CD4-positive, alpha-beta T cell treated with Interleukin-21 for 1 hour (primary cell): ENCODE data around the gene DAAM2.

Experiments
- DNase-seq: peaks from one replicate; pipeline ENCODE4 v3.0.0-alpha.2; 2020

DAAM2 gene

DNA sequence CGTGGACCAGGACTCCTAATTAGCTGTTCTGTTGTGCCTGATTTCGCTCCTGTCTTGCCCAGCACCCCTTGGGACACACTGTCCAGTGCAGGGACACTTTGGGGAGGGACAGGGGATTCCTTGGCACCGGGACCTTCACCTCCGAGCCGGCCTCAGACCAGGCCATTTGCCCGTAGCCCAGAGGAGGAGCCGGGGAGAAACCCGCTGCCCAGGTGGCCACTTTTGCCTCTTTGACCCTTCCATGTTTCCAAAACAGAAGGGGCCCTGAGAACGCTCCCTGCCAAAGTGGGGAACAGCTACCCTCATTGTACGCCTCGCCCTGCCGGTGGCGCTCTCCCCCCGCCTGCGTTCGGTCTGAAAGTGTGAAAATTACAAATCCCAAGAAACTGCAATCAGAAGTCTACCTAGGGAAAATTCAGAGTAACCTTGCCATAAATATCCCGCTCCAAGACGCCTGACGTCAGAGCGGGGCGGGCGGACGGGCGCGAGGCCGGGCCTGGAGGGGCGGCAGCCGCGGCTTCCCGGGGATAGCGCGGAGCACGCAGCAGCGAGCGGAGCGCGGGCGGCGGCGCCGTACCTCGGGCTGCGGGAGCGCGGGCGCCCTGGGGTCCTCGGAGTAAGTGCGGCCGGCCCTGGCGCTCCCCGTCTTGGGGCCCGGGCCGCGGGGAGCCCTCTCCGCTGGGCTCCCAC, at the start of gene DAAM2:
Gene DAAM2 (plus strand): TSS at position 527 of the 690 bp plus-strand sequence. CDS start 63,927 bp downstream, outside the sequence.
- no peak for DNase-seq

DNA sequence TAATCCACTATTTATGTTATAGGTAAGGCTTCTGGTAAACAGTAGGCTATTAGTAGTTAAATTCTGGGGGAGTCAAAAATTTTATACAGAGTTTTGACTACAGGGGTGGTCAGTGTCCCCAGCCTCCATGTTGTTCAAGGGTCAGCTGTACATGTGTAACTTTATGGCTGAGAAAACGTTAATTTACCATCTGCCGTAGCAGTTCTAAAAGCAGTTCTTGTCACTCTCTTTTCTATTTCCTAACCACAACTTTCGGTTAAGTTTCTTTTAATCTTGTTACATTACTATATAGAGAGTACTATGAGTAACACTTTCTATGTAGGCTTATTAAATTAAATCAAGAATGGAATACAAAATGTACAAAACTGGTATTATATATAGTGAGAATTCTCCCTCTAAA, 45.4 kb upstream of the DAAM2 start:
- DNase-seq = no peak

- DNase-seq = no peak
These were observed 39.1 kb upstream of the DAAM2 start for GRCh38 chr6:39752835-39753724.

GRCh38 chr6:39753725-39754045, 38.5 kb upstream of the DAAM2 start:
- DNase-seq = no peak

DNA sequence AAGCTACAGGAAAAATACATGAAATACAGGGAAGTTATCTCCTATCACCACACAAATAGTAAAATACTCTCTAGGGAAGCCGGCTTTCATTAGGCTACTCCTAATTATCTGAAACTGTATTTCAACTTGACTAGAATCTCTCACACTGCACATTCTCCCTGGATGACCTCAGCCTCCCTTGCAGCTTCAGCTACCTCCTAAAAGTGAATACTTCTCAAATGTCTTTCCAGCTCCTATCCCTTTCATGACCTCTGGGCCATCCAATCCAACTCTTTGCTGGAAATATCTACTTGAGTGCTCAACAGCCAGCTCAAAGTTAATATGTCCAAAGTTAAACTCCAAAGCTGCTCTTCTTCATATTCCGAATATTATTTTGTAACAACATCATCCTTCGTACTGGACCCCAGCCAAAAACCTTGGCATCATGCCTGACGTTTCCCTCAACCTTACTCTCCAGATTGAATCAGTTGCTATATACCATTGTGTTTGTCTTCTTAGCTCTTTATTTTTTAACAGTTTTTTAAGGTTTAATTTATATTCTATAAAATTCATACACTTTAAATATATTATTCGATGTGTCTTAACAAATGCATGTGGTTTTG, 37.6 kb upstream of the DAAM2 start:
- DNase-seq = no peak

DNA sequence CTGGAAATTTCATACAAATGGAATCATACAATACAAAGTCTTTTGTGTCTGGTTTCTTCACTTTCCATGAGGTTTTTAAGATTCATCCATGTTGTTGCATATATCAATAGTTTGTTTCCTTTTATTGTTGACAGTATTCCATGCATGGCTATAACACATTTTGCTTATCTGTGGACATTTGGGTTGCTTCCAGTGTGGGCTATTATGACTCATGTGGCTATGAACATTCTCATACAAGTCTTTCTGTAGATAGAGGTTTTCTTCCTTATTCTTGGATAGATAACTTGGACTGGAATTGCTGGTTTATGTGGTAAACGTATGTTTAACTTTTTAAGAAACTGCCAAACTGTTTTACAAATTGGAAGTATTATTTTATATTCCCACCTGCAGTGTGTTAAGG, 36.9 kb upstream of the DAAM2 start:
- no peak for DNase-seq

GRCh38 chr6:39756582-39756981, 35.6 kb upstream of the DAAM2 start:
- no peak for DNase-seq

- no peak for DNase-seq
These were observed 33.1 kb upstream of the DAAM2 start for GRCh38 chr6:39758905-39759605.

- DNase-seq = no peak
These were observed 31.8 kb upstream of the DAAM2 start for GRCh38 chr6:39760226-39760952.

DNA sequence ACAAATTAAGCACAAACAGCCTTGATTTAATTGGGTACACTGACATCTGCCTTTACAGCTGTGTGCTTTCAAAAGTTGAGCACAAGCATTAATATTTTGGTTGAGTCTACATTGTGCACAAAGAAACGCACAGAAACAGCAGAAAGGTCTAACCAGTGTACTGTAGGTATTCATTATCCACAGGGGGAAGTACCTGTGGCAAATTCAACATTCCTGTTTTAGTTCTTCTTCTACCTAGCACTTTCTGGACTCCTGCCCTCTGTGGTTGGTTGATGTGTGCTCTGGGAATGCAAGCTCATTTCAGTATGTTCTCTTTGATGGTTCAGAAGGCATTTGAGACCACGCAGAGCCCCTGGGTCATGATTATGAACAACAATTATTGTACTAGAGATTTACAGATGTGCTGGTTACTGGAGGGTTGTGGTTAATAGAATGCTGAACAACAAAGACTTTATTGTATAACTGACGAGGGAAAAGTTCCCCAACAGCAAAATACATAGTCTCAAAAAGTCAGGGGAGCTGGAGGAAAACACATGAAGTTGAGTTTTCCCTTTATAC, 26.6 kb upstream of the DAAM2 start:
- DNase-seq = no peak

GRCh38 chr6:39769012-39769411, 23.2 kb upstream of the DAAM2 start:
- no peak for DNase-seq

- DNase-seq = no peak
These were observed 21.7 kb upstream of the DAAM2 start for GRCh38 chr6:39770446-39770845.

- no peak for DNase-seq
These were observed 19.5 kb upstream of the DAAM2 start for GRCh38 chr6:39772559-39773273.

DNA sequence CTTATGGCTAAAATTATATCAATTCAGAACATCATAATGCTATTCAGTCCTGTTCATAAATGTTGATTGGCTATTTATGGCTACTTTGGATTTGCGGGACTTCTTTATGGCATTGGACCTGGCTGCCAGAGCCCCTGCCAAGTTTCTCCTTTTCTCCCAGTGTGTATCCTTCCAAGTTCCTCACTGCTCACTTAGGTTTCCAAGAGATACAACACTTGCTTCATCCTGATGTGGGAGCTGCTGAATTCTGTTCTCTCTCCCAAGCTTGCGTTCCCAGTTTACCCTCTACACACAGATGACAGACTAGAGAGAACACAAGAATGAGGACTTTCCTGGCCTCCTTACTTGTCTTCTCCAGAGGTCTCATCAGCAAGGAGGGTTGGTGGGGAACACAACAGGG, 18.4 kb upstream of the DAAM2 start:
- DNase-seq = no peak

- DNase-seq = no peak
These were observed 15.6 kb upstream of the DAAM2 start for GRCh38 chr6:39776581-39776980.

DNA sequence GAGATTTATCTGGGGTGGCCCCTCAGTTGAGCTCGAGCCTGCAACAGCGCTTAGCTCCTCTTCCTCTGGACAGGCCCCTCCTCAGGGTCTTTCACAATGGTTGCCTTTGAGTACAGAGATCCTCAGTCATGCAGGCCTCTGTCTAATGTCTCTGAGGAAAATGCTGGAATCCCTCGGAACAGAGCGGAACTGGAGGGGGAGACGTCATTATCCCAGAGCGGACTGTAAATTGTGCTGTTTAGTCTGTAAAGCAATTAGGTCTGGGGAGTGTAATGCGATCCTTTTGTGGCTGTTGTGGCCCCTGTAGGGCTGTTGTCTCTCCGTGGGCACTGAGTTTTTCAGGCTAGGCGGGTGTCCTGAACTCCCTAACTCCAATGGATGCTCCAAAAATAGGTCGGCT, 15.0 kb upstream of the DAAM2 start:
- no peak for DNase-seq

- no peak for DNase-seq
These were observed 14.5 kb upstream of the DAAM2 start for GRCh38 chr6:39777661-39778060.

- DNase-seq = no peak
These were observed 13.5 kb upstream of the DAAM2 start for GRCh38 chr6:39778581-39779255.

- DNase-seq = no peak
These were observed 6.9 kb upstream of the DAAM2 start for GRCh38 chr6:39785281-39785680.

DNA sequence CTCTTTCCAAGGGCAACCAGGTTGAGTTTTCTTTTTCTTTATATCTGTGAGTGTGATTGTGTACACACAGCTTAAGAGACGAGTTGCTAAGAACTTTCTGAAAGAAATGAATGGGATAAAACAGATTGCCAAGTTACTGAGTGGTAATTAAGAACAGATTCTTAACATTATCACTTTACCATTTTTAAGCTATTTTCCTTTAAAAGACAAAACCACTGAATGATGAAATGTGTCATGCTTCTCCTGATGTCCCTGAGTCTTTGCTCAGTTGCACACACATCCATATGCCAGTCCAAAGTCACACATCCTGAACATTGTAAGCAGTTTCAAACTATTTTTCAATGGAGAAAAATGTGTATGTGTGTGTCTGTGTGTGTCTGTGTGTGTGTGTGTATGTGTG, 5.5 kb upstream of the DAAM2 start:
- no peak for DNase-seq

DNA sequence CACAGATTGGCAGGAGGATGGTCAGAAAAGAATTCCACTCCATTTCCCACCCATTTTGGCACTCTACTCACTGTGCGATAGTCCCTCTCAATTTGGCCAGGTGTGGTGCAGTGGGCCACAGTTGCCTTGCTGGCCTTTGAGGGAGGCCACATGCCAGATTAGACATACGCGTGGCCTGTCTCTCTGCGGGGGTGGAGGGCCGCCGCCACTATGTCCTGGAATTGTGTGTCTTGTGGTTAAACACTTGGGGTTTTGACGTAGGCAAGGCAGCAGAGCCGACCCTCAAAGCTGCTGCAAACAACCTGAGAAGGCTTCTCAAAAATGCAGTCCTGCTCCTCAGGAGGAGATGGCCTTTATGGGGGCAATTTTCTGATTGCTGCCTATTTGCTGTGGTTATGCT, 4.9 kb upstream of the DAAM2 start:
- DNase-seq = no peak
